ENCODE data around the gene NUP214. TPM values are rescaled to one million over a fixed set of nuclear protein-coding genes. Genes with fewer than 3 reads are reported as not detected.

NUP214 gene
- total and polyA plus RNA-seq, 2 of the 8 experiments (the other 6 are each of a cell fraction or from before 2014, with no cell fraction given) = 28.6 to 50.2 TPM

GRCh38 chr9:131162886-131163285 is 37.5 kb downstream of the NUP214 start:
- H3K4me1 ChIP-seq (replicated peaks in 1 of 4; ENCODE audit: control insufficient read depth in 3 of 4, insufficient read depth in 4 of 4, low read length in 3 of 4) = no peaks in the 10 kb centered on the region
- H3K18ac ChIP-seq (ENCODE audit: extremely low read depth, low read length) = no peak overlapping the region
- no peak overlapping the region for H3K23ac ChIP-seq (ENCODE audit: insufficient read length)
- no peaks in the 10 kb centered on the region for H3K23me2 ChIP-seq (ENCODE audit: low read depth, low read length)
- H2BK5ac ChIP-seq (ENCODE audit: low read depth, low read length) = no peak overlapping the region
- H4K91ac ChIP-seq (replicated peaks; ENCODE audit: insufficient read length, low read length) = no peak overlapping the region
- H4K20me1 ChIP-seq (replicated peaks in 1 of 2; ENCODE audit: control insufficient read depth in 1 of 2, insufficient read depth in 2 of 2, low read length in 2 of 2) = no peaks in the 10 kb centered on the region
- no peaks in the 10 kb centered on the region; the same call in 1 of the 2 replicates for H3K79me1 ChIP-seq (ENCODE audit: low read depth, low read length)
- H2BK20ac ChIP-seq (ENCODE audit: low read length) = no peak overlapping the region
- no peak overlapping the region for H3K14ac ChIP-seq (ENCODE audit: insufficient read length)
- 93% methylated on average over 4 of the region's 4 CpGs; no CpG with 5 or more reads in 1 of the 2 experiments for WGBS, 2 experiments (ENCODE audit: extremely low coverage in 1 of 2, insufficient coverage in 1 of 2, insufficient read length in 1 of 2, insufficient replicate concordance in 2 of 2, low coverage in 1 of 2, low lambda C conversion rate in 2 of 2, missing lambda C conversion rate in 1 of 2)
- no peak overlapping the region for H2BK15ac ChIP-seq (ENCODE audit: low read length)
- ChIA-PET CTCF (ENCODE audit: partially characterized antibody) (interaction anchor here (1.1 to 1.2 kb wide), 4 partner anchors 15 to 154 kb away, joined by 3 read pairs; no protein-coding TSS in a partner anchor), POLR2A (ENCODE audit: partially characterized antibody) (interaction anchor here (1.2 kb wide), 3 partner anchors 10 to 360 kb away, joined by 3 to 4 read pairs (median 3); no protein-coding TSS in a partner anchor)
- no peak overlapping the region for H3K4ac ChIP-seq (replicated peaks; ENCODE audit: insufficient read length, low read depth, low read length)
- H2BK120ac ChIP-seq (replicated peaks; ENCODE audit: low read depth, low read length) = no peak overlapping the region
- H3K27ac ChIP-seq (ENCODE audit: low read depth, low read length) = no peak overlapping the region
- H4K5ac ChIP-seq (ENCODE audit: insufficient read length, low read depth, low read length) = no peak overlapping the region
- FAIRE-seq (no peak), DNase-seq (ENCODE audit: low read depth in 1 of 2, low spot score in 2 of 2) (no peak)
- H3K9me3 ChIP-seq (ENCODE audit: insufficient read depth in 2 of 2, low read depth in 1 of 2, low read length in 1 of 2) = no peaks in the 10 kb centered on the region
- no peak overlapping the region for H2BK12ac ChIP-seq (ENCODE audit: low read depth, low read length)
- H3K56ac ChIP-seq (replicated peaks; ENCODE audit: insufficient read length, low read depth, low read length) = no peak overlapping the region
- H3K4me2 ChIP-seq (ENCODE audit: insufficient read depth in 1 of 2, low read depth in 2 of 2, low read length in 2 of 2) = no peak overlapping the region
- no peak overlapping the region for H3K9ac ChIP-seq (replicated peaks in 1 of 4; ENCODE audit: extremely low read depth in 1 of 4, low read depth in 3 of 4, low read length in 3 of 4)
- H3K36me3 ChIP-seq (ENCODE audit: control insufficient read depth in 2 of 4, insufficient read depth in 4 of 4, low read length in 3 of 4) = peaks cover 5 to 48% (median 26%) of the 10 kb centered on the region in 4 experiments; a peak in 6 of 8 replicates
- H3K79me2 ChIP-seq (ENCODE audit: control insufficient read depth in 1 of 2, insufficient read depth in 2 of 2, low read length in 2 of 2) = no peaks in the 10 kb centered on the region
- H2AFZ ChIP-seq (ENCODE audit: low read length) = no peak overlapping the region
- H3K27me3 ChIP-seq (replicated peaks in 1 of 4; ENCODE audit: control insufficient read depth in 3 of 4, extremely low read depth in 1 of 4, insufficient read depth in 3 of 4, low read length in 3 of 4) = no peaks in the 10 kb centered on the region
- H4K8ac ChIP-seq (ENCODE audit: extremely low read depth, insufficient read depth, low read length) = no peak overlapping the region
- no peak overlapping the region for H2AK5ac ChIP-seq (ENCODE audit: low read depth, low read length)
- no peak overlapping the region for H3K4me3 ChIP-seq (ENCODE audit: extremely low read depth in 1 of 4, insufficient read depth in 2 of 4, low read depth in 3 of 4, low read length in 4 of 4)
- no peak for TF ChIP-seq RFX5 (IDR thresholded peaks at IDR 0.05; ENCODE audit: borderline replicate concordance, low read depth, low read length)
- TF ChIP-seq NANOG (IDR thresholded peaks at IDR 0.05; ENCODE audit: insufficient read depth, low read depth, low read length, poor library complexity, severe bottlenecking) = no peak
- no peak for TF ChIP-seq SP4 (IDR thresholded peaks at IDR 0.05; ENCODE audit: low read length)
- no peak for TF ChIP-seq YY1 (IDR thresholded peaks at IDR 0.05; ENCODE audit: low read depth, low read length)
- TF ChIP-seq JUND (IDR thresholded peaks at IDR 0.05; ENCODE audit: low read length) = no peak
- TF ChIP-seq POU5F1 (IDR thresholded peaks at IDR 0.05; ENCODE audit: low read depth, low read length) = no peak
- no peak for TF ChIP-seq RNF2 (IDR thresholded peaks at IDR 0.05; ENCODE audit: borderline replicate concordance, low read depth, low read length, missing control alignments, poor library complexity, severe bottlenecking)
- TF ChIP-seq CTCF (IDR thresholded peaks at IDR 0.05; ENCODE audit: control extremely low read depth in 1 of 3, insufficient read depth in 1 of 3, low read depth in 1 of 3, low read length in 3 of 3) = no peak
- no peak for TF ChIP-seq HDAC2 (IDR thresholded peaks at IDR 0.05; ENCODE audit: borderline replicate concordance in 1 of 2, low read depth in 2 of 2, low read length in 2 of 2)
- no peak for TF ChIP-seq SAP30 (IDR thresholded peaks at IDR 0.05; ENCODE audit: insufficient read depth, insufficient replicate concordance, low read length)

Data from H1 (cell line).